Naive B cell (primary cell): ENCODE measurements around the gene PKN2. TPM values are rescaled to one million over a fixed set of nuclear protein-coding genes. Genes with fewer than 3 reads are reported as not detected.

Source experiments
- ATAC-seq, 2 donors: fragments of 150-1000 bp; cut with Tn5 transposase; 2 replicates each; pipeline ENCODE4 v1.10.0; 2021; ENCODE audit warnings: low read depth in 2 of 2, mild to moderate bottlenecking in 2 of 2, moderate library complexity in 2 of 2
- DNase-seq: peaks from one replicate; pipeline ENCODE4 v3.0.0; 2022
- H3K27ac Mint-ChIP-seq, 6 donors: one replicate each; pipeline ENCODE4 v1.8.0; 2020 to 2022; ENCODE audit warnings: mild to moderate bottlenecking in 6 of 6, mixed read lengths in 6 of 6, moderate library complexity in 5 of 6, inconsistent platforms in 2 of 6
- H3K27me3 Mint-ChIP-seq, 3 donors: one replicate each; pipeline ENCODE4 v1.8.0; 2021 to 2022; ENCODE audit warnings: mixed read lengths in 3 of 3, mild to moderate bottlenecking in 1 of 3
- H3K36me3 Mint-ChIP-seq, 2 donors: one replicate each; pipeline ENCODE4 v1.8.0; 2020 to 2022; ENCODE audit warnings: mixed read lengths in 2 of 2, inconsistent platforms in 1 of 2, mild to moderate bottlenecking in 1 of 2
- H3K4me1 Mint-ChIP-seq, 3 donors: one replicate each; pipeline ENCODE4 v1.8.0; 2020 to 2022; ENCODE audit warnings: mixed read lengths in 3 of 3, inconsistent platforms in 1 of 3, mild to moderate bottlenecking in 1 of 3, moderate library complexity in 1 of 3
- H3K4me3 Mint-ChIP-seq, 8 donors: one replicate each; pipeline ENCODE4 v1.8.0; 2020 to 2022; ENCODE audit warnings: mild to moderate bottlenecking in 8 of 8, mixed read lengths in 8 of 8, moderate library complexity in 8 of 8, inconsistent platforms in 2 of 8
- H3K9me3 Mint-ChIP-seq, 7 donors: one replicate each; pipeline ENCODE4 v1.8.0; 2020 to 2022; ENCODE audit warnings: mixed read lengths in 7 of 7, mild to moderate bottlenecking in 5 of 7, inconsistent platforms in 2 of 7, moderate library complexity in 1 of 7
- polyA plus RNA-seq, 6 donors: library from polyadenylated mRNA; unstranded; fragments of 300-500 nt; fragmentation: Illumina TruSeq; gene quantifications; one replicate each; pipeline ENCODE4 v1.2.3, GENCODE V29; 2021; ENCODE audit warnings: low read depth in 6 of 6

PKN2 gene
- polyA plus RNA-seq, 6 donors from 2014 or later: 7.6 to 13.3 (median 10.2) TPM

GRCh38 chr1:88658419-88658818 lies 25.7 kb upstream of the PKN2 start:
- DNase-seq: no peak
- H3K27ac Mint-ChIP-seq: no peak overlapping the region
- H3K4me3 Mint-ChIP-seq: no peak overlapping the region

GRCh38 chr1:88659552-88659951 lies 24.5 kb upstream of the PKN2 start:
- Mint-ChIP-seq H3K9me3 (no peaks in the 10 kb centered on the region), H3K4me1 (peaks cover 9 to 22% (median 18%) of the 10 kb centered on the region in 3 donors), H3K4me3 (no peak overlapping the region), H3K27me3 (no peaks in the 10 kb centered on the region), H3K27ac (no peak overlapping the region), H3K36me3 (no peaks in the 10 kb centered on the region)
- no peak for ATAC-seq
- DNase-seq: no peak

More at GRCh38 chr1:88658419-88658818, 25.7 kb upstream of the PKN2 start:
- Mint-ChIP-seq H3K27me3 (peaks cover 0 to 2% (median 0%) of the 10 kb centered on the region in 3 donors), H3K36me3 (no peaks in the 10 kb centered on the region), H3K9me3 (no peaks in the 10 kb centered on the region), H3K4me1 (peaks cover 9 to 22% (median 18%) of the 10 kb centered on the region in 3 donors)
- no peak for ATAC-seq

GRCh38 chr1:88661188-88661587 lies 22.9 kb upstream of the PKN2 start:
- H3K27me3 Mint-ChIP-seq: no peaks in the 10 kb centered on the region
- no peaks in the 10 kb centered on the region for H3K36me3 Mint-ChIP-seq
- H3K9me3 Mint-ChIP-seq: no peaks in the 10 kb centered on the region
- no peak for DNase-seq
- H3K4me3 Mint-ChIP-seq: peak overlapping the region in 6 of 8 donors; percentile 16 to 53 (median 32)
- ATAC-seq: no peak
- H3K27ac Mint-ChIP-seq: peak overlapping the region in 3 of 6 donors; percentile 5 to 60 (median 11)
- peaks cover 9 to 22% (median 18%) of the 10 kb centered on the region in 3 donors for H3K4me1 Mint-ChIP-seq

GRCh38 chr1:88661951-88662699 lies 21.9 kb upstream of the PKN2 start:
- Mint-ChIP-seq H3K27ac (peak overlapping the region in 1 of 6 donors; percentile 60), H3K4me3 (no peak overlapping the region), H3K4me1 (peaks cover 9 to 22% (median 18%) of the 10 kb centered on the region in 3 donors), H3K9me3 (no peaks in the 10 kb centered on the region), H3K27me3 (no peaks in the 10 kb centered on the region), H3K36me3 (no peaks in the 10 kb centered on the region)
- no peak for ATAC-seq
- no peak for DNase-seq

GRCh38 chr1:88662723-88663122 lies 21.4 kb upstream of the PKN2 start:
- Mint-ChIP-seq H3K27ac (no peak overlapping the region), H3K36me3 (no peaks in the 10 kb centered on the region), H3K9me3 (no peaks in the 10 kb centered on the region), H3K4me3 (no peak overlapping the region), H3K27me3 (no peaks in the 10 kb centered on the region), H3K4me1 (peaks cover 9 to 22% (median 18%) of the 10 kb centered on the region in 3 donors)
- DNase-seq (no peak), ATAC-seq (peak in 1 of 2 donors; percentile 21)

- H3K4me3 Mint-ChIP-seq: no peak overlapping the region
- DNase-seq: no peak
- no peaks in the 10 kb centered on the region for H3K9me3 Mint-ChIP-seq
- peaks cover 0 to 9% (median 0%) of the 10 kb centered on the region in 3 donors for H3K27me3 Mint-ChIP-seq
- no peaks in the 10 kb centered on the region for H3K36me3 Mint-ChIP-seq
- no peak for ATAC-seq
- peak overlapping the region in 1 of 6 donors; percentile 12 for H3K27ac Mint-ChIP-seq
- no peaks in the 10 kb centered on the region for H3K4me1 Mint-ChIP-seq
Observed at GRCh38 chr1:88668405-88668804, 15.7 kb upstream of the PKN2 start.

- no peak overlapping the region for H3K27ac Mint-ChIP-seq
- no peaks in the 10 kb centered on the region for H3K9me3 Mint-ChIP-seq
- H3K4me1 Mint-ChIP-seq: no peaks in the 10 kb centered on the region
- H3K36me3 Mint-ChIP-seq: no peaks in the 10 kb centered on the region
- H3K4me3 Mint-ChIP-seq: no peak overlapping the region
- H3K27me3 Mint-ChIP-seq: peaks cover 0 to 9% (median 0%) of the 10 kb centered on the region in 3 donors
- no peak for DNase-seq
- no peak for ATAC-seq
Observed at GRCh38 chr1:88670462-88670861, 13.6 kb upstream of the PKN2 start.

GRCh38 chr1:88673446-88673845 lies 10.6 kb upstream of the PKN2 start:
- Mint-ChIP-seq H3K36me3 (no peaks in the 10 kb centered on the region), H3K4me1 (no peaks in the 10 kb centered on the region), H3K27me3 (peaks cover 0 to 7% (median 0%) of the 10 kb centered on the region in 3 donors), H3K27ac (no peak overlapping the region), H3K9me3 (no peaks in the 10 kb centered on the region), H3K4me3 (no peak overlapping the region)
- ATAC-seq (no peak), DNase-seq (no peak)

- DNase-seq (no peak), ATAC-seq (no peak)
- no peak overlapping the region for H3K4me3 Mint-ChIP-seq
- no peaks in the 10 kb centered on the region for H3K36me3 Mint-ChIP-seq
- no peaks in the 10 kb centered on the region for H3K9me3 Mint-ChIP-seq
- H3K27ac Mint-ChIP-seq: peak overlapping the region in 2 of 6 donors; percentile 5 to 28
- peaks cover 8 to 11% (median 10%) of the 10 kb centered on the region in 3 donors for H3K4me1 Mint-ChIP-seq
- H3K27me3 Mint-ChIP-seq: no peaks in the 10 kb centered on the region
Observed at GRCh38 chr1:88678405-88678804, 5.7 kb upstream of the PKN2 start.

- Mint-ChIP-seq H3K4me3 (peak overlapping the region in 1 of 8 donors; percentile 61), H3K9me3 (no peaks in the 10 kb centered on the region), H3K27ac (no peak overlapping the region), H3K27me3 (no peaks in the 10 kb centered on the region), H3K4me1 (peaks cover 15 to 23% (median 21%) of the 10 kb centered on the region in 3 donors), H3K36me3 (no peaks in the 10 kb centered on the region)
- ATAC-seq: no peak
- DNase-seq: no peak
Observed at GRCh38 chr1:88680471-88680870, 3.6 kb upstream of the PKN2 start.

GRCh38 chr1:88680911-88681622 lies 3.0 kb upstream of the PKN2 start:
- no peak overlapping the region for H3K4me3 Mint-ChIP-seq
- H3K27ac Mint-ChIP-seq: no peak overlapping the region
- ATAC-seq (no peak), DNase-seq (no peak)
- H3K27me3 Mint-ChIP-seq: no peaks in the 10 kb centered on the region
- no peaks in the 10 kb centered on the region for H3K36me3 Mint-ChIP-seq
- H3K4me1 Mint-ChIP-seq: peaks cover 15 to 25% (median 21%) of the 10 kb centered on the region in 3 donors
- no peaks in the 10 kb centered on the region for H3K9me3 Mint-ChIP-seq

GRCh38 chr1:88684482-88685258 lies 597 bp downstream of the PKN2 start:
- H3K4me3 Mint-ChIP-seq: peak overlapping the region; percentile 93 to 99 (median 97)
- peak overlapping the region; percentile 96 to 99 (median 98) for H3K27ac Mint-ChIP-seq
- no peaks in the 10 kb centered on the region for H3K36me3 Mint-ChIP-seq
- peaks cover 21 to 36% (median 21%) of the 10 kb centered on the region in 3 donors for H3K4me1 Mint-ChIP-seq
- no peaks in the 10 kb centered on the region for H3K9me3 Mint-ChIP-seq
- DNase-seq (peak; percentile 57), ATAC-seq (peak; percentile 43 to 44)
- H3K27me3 Mint-ChIP-seq: no peaks in the 10 kb centered on the region

GRCh38 chr1:88685259-88685620 lies 1.2 kb downstream of the PKN2 start:
- no peaks in the 10 kb centered on the region for H3K27me3 Mint-ChIP-seq
- H3K9me3 Mint-ChIP-seq: no peaks in the 10 kb centered on the region
- DNase-seq (no peak), ATAC-seq (no peak)
- peak overlapping the region; percentile 93 to 99 (median 97) for H3K4me3 Mint-ChIP-seq
- no peaks in the 10 kb centered on the region for H3K36me3 Mint-ChIP-seq
- peaks cover 21 to 36% (median 21%) of the 10 kb centered on the region in 3 donors for H3K4me1 Mint-ChIP-seq
- peak overlapping the region; percentile 86 to 99 (median 96) for H3K27ac Mint-ChIP-seq
